ENCODE measurements around the gene CIRBP.
A peak's percentile ranks its signal among the peaks of the same experiment; 100 is the strongest.
"Not testable (repeated sequence)": the region's sequence is repeated elsewhere in the genome, so short reads cannot be mapped to it uniquely, and the experiment has no call there.

Gene CIRBP

DNA sequence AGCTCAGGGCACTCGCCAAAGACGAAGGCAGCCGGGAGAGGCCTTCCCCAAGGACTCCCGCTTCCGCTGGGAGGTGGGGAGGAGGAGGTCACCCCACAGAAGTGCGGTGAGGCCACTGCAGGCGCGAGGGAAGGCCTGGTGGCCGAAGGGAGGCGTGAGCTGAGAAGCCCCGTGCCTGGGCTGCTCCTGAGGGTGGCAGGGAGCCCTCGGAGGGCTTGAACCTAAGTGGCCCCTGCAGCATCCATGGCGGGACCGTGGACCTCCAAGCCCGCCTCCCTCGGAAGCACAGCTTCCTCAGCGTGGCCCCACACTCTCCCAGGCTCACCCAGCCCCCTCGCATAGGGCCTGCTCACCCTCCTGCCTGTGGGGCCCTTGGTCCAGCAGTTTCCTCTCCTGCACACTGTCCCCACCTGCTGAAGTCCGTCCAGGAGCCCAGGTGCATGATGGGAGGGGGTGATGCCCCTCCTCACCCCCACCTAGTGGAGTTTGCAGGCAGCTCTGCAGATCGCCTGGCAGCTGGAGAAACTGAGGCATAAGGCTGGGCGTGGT is 42.5 kb downstream of the CIRBP start:
- DNase-seq (ENCODE audit: low read depth), result no peak

DNA sequence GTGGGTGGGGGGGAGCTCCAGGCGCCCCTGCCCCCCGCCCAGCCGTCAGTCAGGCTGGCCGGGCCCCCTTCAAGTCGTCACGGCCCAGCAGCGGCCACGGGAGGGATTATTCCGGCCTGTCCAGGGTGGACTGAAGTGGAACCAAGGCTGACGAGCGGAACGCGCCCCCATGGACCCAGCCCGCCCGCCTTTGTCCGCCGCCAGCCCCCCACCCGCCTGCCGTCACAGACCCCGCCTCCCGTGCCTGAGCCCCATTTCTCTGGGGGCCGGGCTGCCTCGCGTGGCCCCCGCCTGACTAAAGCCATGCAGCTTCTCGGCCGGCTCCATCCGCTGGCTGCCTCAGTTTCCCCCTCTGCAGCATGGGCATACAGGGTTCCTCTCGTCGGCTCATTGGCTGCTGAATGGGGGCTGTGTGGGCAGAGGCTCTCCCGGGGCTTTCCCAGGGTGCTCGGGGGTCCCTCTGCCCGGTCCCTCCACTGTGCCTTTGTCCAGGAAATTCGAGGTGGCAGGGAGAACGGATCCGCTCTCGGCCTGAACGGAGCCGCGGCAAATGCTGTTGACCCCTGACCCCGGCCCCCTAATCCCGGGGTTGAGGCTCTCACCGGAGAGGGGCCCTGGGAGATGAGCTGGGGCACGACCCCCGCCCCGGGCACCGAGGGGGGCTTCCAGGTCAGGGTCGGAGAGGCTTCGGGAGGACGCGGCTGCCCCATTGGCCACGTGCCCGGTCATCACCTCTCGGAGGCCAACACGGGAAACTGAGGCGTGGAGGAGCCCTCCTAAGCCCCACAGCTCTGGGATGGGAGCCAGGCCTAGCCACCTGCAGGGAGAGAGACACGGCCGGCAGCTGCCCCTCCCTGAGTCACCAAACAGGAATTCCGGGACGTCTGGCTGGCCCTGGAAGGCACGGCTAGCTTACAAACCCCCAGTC is 43.9 kb downstream of the CIRBP start:
- no peak for DNase-seq (ENCODE audit: low read depth)

DNA sequence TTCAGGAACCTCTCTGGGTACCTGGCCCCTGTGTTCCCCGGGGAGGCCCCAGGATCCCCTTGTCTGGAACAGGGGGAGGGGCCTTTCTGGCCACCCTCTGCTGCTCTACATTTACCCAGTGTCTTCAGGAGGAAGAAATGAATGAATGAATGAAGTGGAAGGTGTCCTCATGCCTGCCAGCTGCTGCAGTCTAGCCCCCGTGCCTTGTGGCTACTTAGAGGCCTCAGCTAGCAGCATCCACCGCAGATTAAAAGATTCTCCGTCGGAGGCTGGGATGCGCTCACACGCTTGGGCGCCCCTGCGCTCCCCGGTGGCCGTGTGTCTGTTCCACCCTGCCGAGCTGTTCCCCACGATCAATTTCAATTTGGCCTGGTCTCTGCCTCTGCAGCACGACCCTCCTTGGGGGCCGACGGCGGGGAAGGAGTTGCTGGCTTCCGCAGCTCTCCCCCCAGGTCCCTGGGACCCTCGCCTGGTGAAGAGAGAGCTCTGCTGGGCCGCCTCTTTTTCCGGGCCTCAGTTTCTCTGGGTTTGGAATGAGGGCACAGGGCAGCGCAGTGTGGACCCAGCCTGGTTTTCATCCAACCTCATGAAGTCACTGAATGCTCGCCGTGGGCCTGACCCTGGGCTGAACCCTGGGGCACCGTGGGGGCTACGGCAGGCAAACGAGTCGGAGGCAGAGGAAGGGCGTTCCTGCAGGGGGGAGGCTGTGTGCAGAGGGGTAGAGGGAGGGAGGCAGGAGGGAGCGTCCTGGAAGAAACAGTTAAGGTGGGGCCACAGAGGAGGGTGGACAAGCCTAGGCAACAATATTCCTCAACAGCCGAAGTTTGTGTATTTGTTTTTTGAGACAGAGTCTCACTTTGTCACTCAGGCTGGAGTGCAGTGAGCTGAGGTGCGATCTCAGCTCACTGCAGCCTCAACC is 44.8 kb downstream of the CIRBP start:
- no peak for DNase-seq (ENCODE audit: low read depth)

DNA sequence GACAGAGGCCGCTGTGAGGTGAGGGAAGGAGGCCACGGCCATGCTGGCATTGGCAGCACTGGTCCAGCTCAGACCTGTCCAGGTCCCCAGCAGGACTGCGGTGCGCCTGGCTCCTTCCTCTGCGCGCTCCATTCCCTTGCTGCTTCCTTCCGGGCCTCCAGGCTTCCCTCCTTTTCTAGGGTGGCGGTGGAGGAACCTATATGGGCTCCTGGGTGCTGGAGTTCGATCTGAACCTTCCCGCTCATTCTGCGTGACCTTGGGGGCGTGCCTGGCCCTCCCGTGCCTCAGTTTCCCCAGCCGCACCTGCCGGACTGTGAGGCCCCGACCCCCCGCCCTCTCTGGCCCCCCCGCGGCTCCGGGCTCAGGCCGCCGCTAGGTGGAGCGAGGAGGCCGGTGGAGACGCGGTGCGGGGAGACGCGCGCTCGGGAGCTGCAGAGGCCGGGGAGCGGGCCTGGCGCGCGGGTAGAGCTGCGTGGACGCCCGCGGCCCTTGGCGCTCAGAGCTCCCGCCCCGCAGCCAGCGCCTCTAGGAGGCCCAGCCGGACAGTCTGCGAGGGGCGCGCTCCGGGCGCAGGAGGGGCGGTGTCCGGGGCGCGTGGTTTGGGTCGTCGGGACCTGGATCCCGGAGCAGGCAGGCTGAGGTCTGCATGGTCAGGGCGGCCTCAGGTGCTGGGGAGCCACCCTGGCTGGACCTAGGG is 46.5 kb downstream of the CIRBP start:
- DNase-seq (ENCODE audit: low read depth), result peak; percentile 9

DNA sequence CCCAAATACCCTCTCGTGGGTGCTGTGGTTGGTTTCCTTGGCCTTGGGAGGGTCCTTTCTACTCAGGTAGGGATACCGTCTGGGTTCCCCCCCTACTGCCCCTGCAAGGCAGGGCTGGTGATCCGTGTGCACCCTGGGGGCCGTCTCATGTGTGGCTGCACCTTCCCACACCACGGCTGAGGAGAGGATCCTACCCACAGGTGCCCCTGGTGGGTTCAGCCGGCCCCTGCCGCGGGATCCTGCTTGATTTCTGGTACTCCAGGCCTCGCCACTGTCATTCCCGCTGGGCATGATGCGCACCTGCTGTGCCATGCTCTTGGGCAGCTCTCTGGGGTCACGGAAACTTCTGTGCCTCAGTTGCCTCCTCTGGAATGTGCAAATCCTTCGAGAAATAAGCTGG is 47.3 kb downstream of the CIRBP start:
- DNase-seq (ENCODE audit: low read depth), result no peak

DNA sequence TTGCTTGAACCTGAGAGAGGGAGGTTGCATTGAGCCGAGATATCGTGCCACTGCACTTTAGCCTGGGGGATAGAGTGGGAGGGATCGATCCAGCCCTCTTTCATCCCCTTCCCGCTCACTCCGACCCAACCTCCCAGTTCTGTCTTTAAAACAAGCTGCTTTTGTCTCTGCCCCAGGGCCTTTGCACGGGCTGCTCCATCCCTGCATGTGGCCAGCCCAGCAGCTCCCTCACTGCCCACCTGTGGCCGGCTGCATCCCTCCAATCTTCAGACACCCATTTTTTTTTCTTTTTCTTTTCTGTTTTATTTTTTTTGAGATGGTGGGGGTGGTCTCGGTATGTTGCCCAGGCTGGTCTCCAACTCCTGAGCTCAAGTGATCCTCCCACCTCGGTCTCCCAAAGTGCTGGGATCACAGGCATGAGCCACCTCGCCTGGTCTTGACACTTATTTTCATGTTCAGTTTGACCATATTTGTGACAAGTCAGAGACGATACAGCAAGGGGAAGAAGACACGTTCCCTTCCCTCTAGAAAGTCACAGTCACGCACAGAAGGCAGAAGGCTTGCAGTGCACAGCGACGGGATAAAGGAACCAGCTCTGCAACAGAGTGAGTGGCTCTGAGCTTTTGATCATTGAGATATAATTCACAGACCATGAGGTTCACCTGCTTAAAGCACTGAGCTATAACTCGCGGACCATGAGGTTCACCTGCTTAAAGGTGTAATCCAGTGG is 48.3 kb downstream of the CIRBP start:
- no peak for DNase-seq (ENCODE audit: low read depth)

DNA sequence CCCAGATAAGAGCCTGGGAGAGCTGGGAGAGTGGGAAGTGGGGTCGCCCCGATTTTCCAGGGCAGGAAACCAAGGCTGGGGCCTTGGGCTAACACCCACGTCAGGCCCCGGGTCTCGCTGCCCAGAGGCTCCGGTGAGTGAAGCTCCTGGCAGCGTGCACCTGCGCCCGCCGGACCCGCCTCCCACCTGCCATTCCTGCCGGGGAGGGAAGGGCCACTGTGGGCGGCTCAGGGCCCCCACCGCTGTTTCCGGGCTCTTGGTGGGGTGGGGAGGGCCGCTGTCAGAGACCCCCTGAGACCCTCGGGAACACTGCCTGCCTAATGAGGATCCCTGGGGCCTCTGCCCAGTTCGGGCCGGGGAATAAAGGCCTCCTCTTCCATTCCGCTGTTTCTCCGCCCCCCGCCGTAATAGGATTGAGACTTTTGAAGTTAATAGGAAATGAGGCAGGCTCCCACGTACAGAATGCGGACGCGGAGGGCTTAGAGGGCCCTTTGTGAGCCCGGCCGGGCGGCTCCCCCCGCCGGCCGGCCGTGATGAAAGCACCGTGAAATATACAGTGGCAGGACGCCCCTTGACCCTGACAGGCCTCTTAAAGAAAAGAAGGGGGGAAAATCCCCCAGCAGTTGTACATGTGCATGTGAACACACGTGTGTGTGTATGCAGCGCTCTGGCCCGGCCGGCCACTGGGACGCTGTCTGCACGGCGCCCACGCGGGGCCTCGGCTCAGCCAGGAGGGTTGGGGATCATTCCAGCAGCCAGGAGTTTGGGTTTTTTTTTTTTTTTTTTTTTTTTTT is 49.7 kb downstream of the CIRBP start:
- no peak for DNase-seq (ENCODE audit: low read depth)

DNA sequence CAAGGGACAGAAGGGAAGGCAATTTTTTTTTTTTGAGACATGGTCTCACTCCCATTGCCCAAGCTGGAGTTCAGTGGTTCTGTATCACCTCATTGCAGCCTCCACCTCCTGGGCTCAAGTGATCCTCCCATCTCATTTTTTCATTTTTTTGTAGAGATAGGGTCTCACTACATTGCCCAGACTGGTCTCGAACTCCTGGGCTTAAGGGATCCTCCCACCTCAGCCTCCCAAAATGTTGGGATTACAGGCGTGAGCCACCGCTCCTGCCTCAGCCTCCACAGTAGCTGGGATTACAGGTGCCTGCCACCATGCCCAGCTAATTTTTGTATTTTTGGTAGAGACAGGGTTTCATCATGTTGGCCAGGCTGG is 51.1 kb downstream of the CIRBP start:
- not testable (repeated sequence) for DNase-seq (ENCODE audit: low read depth)

GRCh38 chr19:1321539-1321938 is 52.4 kb downstream of the CIRBP start:
- DNase-seq (ENCODE audit: low read depth), result no peak

GRCh38 chr19:1322198-1322981 is 53.3 kb downstream of the CIRBP start:
- no peak for DNase-seq (ENCODE audit: low read depth)

GRCh38 chr19:1324249-1324805 is 55.2 kb downstream of the CIRBP start:
- DNase-seq (ENCODE audit: low read depth), result no peak
